Astrocyte (in vitro differentiated cells and primary cell): ENCODE data around the gene DNAH5. TPM values are rescaled to one million over a fixed set of nuclear protein-coding genes. Genes with fewer than 3 reads are reported as not detected.

ENCODE experiments used
- DNase-seq: peaks from one replicate; pipeline ENCODE4 v3.0.0-alpha.2; 2010; ENCODE audit warnings: low read depth
- FAIRE-seq: peaks from 2 replicates; lab custom pipeline; 2011; peaks lifted over from hg19 to GRCh38; lab: Jason Lieb, UNC
- H2AFZ ChIP-seq: 2 replicates; pipeline ENCODE4 v1.6.0; 2012; ENCODE audit warnings: low read depth, low read length, inconsistent platforms
- H3K27ac ChIP-seq: 2 replicates; pipeline ENCODE4 v1.5.1; 2011; ENCODE audit warnings: low read depth, low read length, inconsistent platforms
- H3K27me3 ChIP-seq: 2 replicates; pipeline ENCODE4 v1.6.0; 2011; ENCODE audit warnings: low read length, inconsistent platforms; ENCODE audit not compliant: insufficient read depth
- H3K36me3 ChIP-seq: 2 replicates; pipeline ENCODE4 v1.5.1; 2011; ENCODE audit warnings: low read length, inconsistent platforms; ENCODE audit not compliant: insufficient read depth
- H3K4me1 ChIP-seq: 2 replicates; pipeline ENCODE4 v1.5.1; 2011; ENCODE audit warnings: low read length, inconsistent platforms; ENCODE audit not compliant: insufficient read depth
- H3K4me2 ChIP-seq: 2 replicates; pipeline ENCODE4 v1.6.0; 2012; ENCODE audit warnings: low read length, inconsistent platforms
- H3K4me3 ChIP-seq: 2 replicates; pipeline ENCODE4 v1.5.1; 2011; ENCODE audit warnings: low read depth, mild to moderate bottlenecking, low read length, inconsistent platforms; ENCODE audit not compliant: insufficient read depth
- H3K79me2 ChIP-seq: 2 replicates; pipeline ENCODE4 v1.6.0; 2012; ENCODE audit warnings: mild to moderate bottlenecking, low read length, inconsistent platforms; ENCODE audit not compliant: insufficient read depth
- H3K9ac ChIP-seq: 2 replicates; pipeline ENCODE4 v1.6.0; 2012; ENCODE audit warnings: mild to moderate bottlenecking, low read length, inconsistent platforms
- H3K9me3 ChIP-seq: 2 replicates; pipeline ENCODE4 v1.5.1; 2012; ENCODE audit warnings: low read depth, mild to moderate bottlenecking, low read length, inconsistent platforms; ENCODE audit not compliant: insufficient read depth
- H4K20me1 ChIP-seq: 2 replicates; pipeline ENCODE4 v1.6.0; 2012; ENCODE audit warnings: low read length, inconsistent platforms; ENCODE audit not compliant: insufficient read depth
- H3K27ac Mint-ChIP-seq: one replicate; pipeline ENCODE4 v1.8.0; 2021; ENCODE audit warnings: mild to moderate bottlenecking, mixed read lengths; ENCODE audit not compliant: unreplicated experiment
- H3K27me3 Mint-ChIP-seq: one replicate; pipeline ENCODE4 v1.8.0; 2021; ENCODE audit warnings: low read depth, mixed read lengths; ENCODE audit not compliant: unreplicated experiment
- H3K36me3 Mint-ChIP-seq: one replicate; pipeline ENCODE4 v1.8.0; 2021; ENCODE audit warnings: low read depth, mixed read lengths; ENCODE audit not compliant: unreplicated experiment
- H3K4me1 Mint-ChIP-seq: one replicate; pipeline ENCODE4 v1.8.0; 2021; ENCODE audit warnings: low read depth, mixed read lengths; ENCODE audit not compliant: unreplicated experiment
- H3K4me3 Mint-ChIP-seq: one replicate; pipeline ENCODE4 v1.8.0; 2021; ENCODE audit warnings: mild to moderate bottlenecking, moderate library complexity, mixed read lengths; ENCODE audit not compliant: unreplicated experiment
- H3K9me3 Mint-ChIP-seq: one replicate; pipeline ENCODE4 v1.8.0; 2021; ENCODE audit warnings: mild to moderate bottlenecking, mixed read lengths; ENCODE audit not compliant: unreplicated experiment
- EZH2 ChIP-seq: IDR thresholded peaks from 2 replicates; pipeline ENCODE4 v1.6.1; 2012; ENCODE audit warnings: mild to moderate bottlenecking, low read length, inconsistent platforms; ENCODE audit not compliant: insufficient read depth
- total RNA-seq: library from RNA; stranded (reverse); gene quantifications from 2 replicates; pipeline ENCODE4 v1.2.1, GENCODE V29; 2021
- TF ChIP-seq, protein P1 (sequence below): IDR thresholded peaks from 2 replicates; pipeline ENCODE4 v1.5.1; 2011; ENCODE audit warnings: low read depth, mild to moderate bottlenecking, inconsistent platforms, low read length, moderate library complexity; ENCODE audit not compliant: insufficient read depth

Gene DNAH5
- total RNA-seq, 1 donor from 2014 or later: 3.4 TPM

DNA sequence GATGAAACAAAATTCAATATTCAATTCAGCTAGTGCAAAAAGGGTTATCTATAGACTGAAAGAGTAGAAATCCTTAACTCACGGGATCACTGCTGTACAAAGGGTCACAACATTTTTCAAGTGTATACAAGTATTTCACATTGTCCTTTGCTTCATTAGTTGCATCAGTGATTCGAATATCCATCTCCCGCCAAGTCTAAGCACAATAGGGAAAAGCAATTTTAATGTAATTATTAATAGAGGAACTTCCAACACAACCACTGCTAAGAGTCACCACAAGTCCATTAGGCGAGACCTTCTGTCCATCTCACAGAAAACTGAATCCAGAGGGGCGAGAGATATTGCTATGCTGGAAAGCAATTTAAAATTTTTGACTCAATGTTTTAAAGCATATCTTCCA is 27.4 kb downstream of the DNAH5 start:
- Histone ChIP-seq H3K27me3 (no peaks in the 10 kb centered on the region), H3K4me3 (no peak overlapping the region), H3K9ac (no peak overlapping the region), H3K27ac (no peak overlapping the region), H3K9me3 (no peaks in the 10 kb centered on the region), H3K79me2 (no peaks in the 10 kb centered on the region), H2AFZ (no peak overlapping the region), H3K36me3 (no peaks in the 10 kb centered on the region), H3K4me1 (no peaks in the 10 kb centered on the region), H3K4me2 (no peak overlapping the region), H4K20me1 (no peaks in the 10 kb centered on the region)
- DNase-seq (no peak), FAIRE-seq (no peak)
- H3K9me3 Mint-ChIP-seq: no peaks in the 10 kb centered on the region
- no peak overlapping the region for H3K27ac Mint-ChIP-seq
- H3K4me3 Mint-ChIP-seq: no peak overlapping the region
- no peaks in the 10 kb centered on the region for H3K27me3 Mint-ChIP-seq
- H3K36me3 Mint-ChIP-seq: no peaks in the 10 kb centered on the region
- H3K4me1 Mint-ChIP-seq: peaks cover 10% of the 10 kb centered on the region
- no peak for TF ChIP-seq EZH2
- TF ChIP-seq, protein P1, sequence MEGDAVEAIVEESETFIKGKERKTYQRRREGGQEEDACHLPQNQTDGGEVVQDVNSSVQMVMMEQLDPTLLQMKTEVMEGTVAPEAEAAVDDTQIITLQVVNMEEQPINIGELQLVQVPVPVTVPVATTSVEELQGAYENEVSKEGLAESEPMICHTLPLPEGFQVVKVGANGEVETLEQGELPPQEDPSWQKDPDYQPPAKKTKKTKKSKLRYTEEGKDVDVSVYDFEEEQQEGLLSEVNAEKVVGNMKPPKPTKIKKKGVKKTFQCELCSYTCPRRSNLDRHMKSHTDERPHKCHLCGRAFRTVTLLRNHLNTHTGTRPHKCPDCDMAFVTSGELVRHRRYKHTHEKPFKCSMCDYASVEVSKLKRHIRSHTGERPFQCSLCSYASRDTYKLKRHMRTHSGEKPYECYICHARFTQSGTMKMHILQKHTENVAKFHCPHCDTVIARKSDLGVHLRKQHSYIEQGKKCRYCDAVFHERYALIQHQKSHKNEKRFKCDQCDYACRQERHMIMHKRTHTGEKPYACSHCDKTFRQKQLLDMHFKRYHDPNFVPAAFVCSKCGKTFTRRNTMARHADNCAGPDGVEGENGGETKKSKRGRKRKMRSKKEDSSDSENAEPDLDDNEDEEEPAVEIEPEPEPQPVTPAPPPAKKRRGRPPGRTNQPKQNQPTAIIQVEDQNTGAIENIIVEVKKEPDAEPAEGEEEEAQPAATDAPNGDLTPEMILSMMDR: no peak

DNA sequence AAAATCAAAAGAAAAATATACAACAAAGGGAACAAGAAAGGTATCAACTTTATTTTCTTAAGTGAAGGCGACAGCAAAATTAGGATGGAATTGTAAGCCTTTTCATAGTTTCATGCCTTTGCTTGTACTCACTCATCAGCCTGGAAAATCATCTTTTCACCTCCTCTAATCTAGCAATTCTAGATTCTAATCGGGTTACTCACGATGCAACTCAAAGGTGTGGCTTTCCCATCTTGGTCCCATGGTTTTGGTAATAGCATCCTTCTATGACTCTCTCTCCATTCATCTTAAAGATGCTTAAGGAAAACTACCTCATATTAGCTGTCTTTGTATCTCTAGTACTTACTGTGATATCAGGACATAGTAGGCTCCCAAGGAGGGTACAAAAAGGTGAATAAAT is 30.5 kb downstream of the DNAH5 start:
- H3K4me2 ChIP-seq: no peak overlapping the region
- no peaks in the 10 kb centered on the region for H3K36me3 ChIP-seq
- no peak for DNase-seq
- Mint-ChIP-seq H3K4me1 (peaks cover 7% of the 10 kb centered on the region), H3K9me3 (no peaks in the 10 kb centered on the region), H3K27me3 (no peaks in the 10 kb centered on the region), H3K27ac (no peak overlapping the region), H3K36me3 (no peaks in the 10 kb centered on the region), H3K4me3 (no peak overlapping the region)
- no peaks in the 10 kb centered on the region for H3K4me1 ChIP-seq
- TF ChIP-seq, protein P1: no peak
- no peak for TF ChIP-seq EZH2
- H3K9me3 ChIP-seq: no peaks in the 10 kb centered on the region
- no peak for FAIRE-seq
- H3K79me2 ChIP-seq: no peaks in the 10 kb centered on the region
- no peaks in the 10 kb centered on the region for H3K27me3 ChIP-seq
- H3K4me3 ChIP-seq: no peak overlapping the region
- no peak overlapping the region for H3K27ac ChIP-seq
- H2AFZ ChIP-seq: no peak overlapping the region
- H3K9ac ChIP-seq: no peak overlapping the region
- H4K20me1 ChIP-seq: no peaks in the 10 kb centered on the region

DNA sequence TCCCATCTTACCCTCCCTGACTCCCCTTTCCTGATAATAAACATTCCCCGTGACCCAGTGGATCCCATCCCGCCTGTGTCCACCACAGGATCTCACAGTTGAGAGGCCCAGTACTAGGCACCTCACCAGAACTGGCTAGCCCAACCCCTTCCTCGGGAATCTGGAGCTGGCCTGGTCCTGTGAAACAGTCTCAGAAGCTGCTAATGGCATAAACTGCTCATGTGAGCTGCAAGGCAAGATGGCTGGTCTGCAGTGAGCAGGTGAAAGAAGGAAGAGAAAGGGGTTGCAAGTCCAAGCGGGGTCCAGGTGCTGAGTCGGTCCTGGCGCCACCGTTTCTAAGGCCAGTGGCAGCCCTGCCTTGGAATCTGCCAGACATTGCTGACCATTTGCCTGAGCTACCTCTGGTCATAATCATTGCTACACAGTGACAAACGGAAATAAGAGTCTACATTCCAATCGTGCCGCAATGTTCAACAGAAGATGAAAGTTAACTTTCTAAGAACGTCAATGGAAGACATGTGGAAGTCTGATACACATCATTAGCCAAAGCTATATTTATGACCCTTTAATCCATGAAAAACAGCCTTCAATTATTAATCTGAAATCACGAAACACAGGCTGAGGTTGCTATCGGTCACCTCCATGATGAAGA is 33.7 kb downstream of the DNAH5 start:
- Histone ChIP-seq H3K9ac (no peak overlapping the region), H3K79me2 (no peaks in the 10 kb centered on the region), H3K4me2 (no peak overlapping the region), H3K4me1 (no peaks in the 10 kb centered on the region), H3K27ac (no peak overlapping the region), H2AFZ (no peak overlapping the region), H3K36me3 (no peaks in the 10 kb centered on the region), H3K9me3 (no peaks in the 10 kb centered on the region), H3K4me3 (no peak overlapping the region), H4K20me1 (no peaks in the 10 kb centered on the region), H3K27me3 (no peaks in the 10 kb centered on the region)
- FAIRE-seq (no peak), DNase-seq (no peak)
- no peaks in the 10 kb centered on the region for H3K9me3 Mint-ChIP-seq
- H3K4me1 Mint-ChIP-seq: peaks cover 7% of the 10 kb centered on the region
- H3K4me3 Mint-ChIP-seq: no peak overlapping the region
- H3K27ac Mint-ChIP-seq: no peak overlapping the region
- H3K27me3 Mint-ChIP-seq: no peaks in the 10 kb centered on the region
- H3K36me3 Mint-ChIP-seq: no peaks in the 10 kb centered on the region
- TF ChIP-seq, protein P1: no peak
- no peak for TF ChIP-seq EZH2
